ENCODE results near the gene SNX2.

SNX2 gene

GRCh38 chr5:122774519-122774860, 390 bp upstream of the SNX2 start:
- no peak for DNase-seq

DNA sequence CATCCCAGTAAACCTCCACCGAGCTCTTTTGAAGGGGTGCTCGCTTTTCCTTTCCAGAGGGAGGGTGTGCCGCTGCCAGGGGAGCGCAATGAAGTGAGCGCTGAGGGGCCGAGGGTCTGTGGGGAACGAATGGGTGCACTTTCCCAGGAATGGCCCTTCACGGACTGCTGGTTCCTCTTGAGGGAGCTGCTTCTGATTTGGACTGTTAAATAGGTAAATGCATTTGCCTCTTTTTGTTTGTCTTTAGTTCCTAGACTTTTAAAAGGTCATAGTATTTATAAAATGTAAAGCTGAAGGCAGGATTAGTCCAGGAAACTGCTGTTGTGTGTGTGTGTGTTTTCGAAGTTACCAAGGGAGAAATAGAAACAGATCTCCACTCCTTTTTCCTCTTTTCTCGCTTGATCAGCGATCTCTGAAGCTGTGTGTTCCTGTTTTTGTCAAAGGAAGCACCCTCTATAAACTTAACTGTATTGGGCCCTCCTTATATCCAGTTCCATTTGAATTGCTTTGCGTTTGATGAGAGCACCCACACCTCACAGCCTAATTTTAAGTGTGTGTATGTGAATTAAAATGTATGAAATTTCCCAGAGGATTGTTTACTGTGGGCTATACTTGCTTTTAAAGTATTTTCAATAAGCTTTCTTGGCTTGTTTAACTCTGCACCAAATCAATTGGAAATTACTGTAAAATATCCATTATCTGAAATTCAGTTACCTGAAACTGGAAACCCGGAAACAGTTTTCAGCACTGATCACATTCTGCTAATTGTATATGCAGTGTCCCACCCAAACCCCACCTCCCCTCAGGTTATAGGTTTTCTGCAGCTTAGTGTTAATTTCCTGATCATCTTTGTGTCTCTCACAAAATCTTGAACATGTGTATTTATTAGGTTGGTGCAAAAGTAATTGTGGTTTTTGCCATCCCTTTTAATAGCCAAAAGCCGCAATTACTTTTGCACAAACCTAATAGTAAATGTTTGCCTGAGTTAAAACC, 966 bp downstream of the SNX2 start:
- DNase-seq: no peak

DNA sequence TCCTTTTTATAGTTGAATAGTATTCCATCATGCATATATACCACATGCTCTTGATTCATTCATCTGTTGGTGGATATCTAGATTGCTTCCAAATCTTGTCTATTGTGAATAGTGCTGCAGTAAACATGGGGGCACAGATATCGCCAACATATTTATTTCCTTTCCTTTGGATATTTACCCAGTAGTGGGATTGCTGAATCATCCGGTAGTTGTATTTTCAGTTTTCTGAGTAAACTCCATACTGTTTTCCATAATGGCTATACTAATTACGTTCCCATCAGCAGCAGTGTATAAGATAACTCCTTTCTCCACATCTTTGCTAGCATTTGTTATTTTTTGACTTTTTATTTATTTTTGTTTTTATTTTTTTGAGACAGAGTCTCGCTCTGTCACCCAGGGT, 3.3 kb downstream of the SNX2 start:
- no peak for DNase-seq

DNA sequence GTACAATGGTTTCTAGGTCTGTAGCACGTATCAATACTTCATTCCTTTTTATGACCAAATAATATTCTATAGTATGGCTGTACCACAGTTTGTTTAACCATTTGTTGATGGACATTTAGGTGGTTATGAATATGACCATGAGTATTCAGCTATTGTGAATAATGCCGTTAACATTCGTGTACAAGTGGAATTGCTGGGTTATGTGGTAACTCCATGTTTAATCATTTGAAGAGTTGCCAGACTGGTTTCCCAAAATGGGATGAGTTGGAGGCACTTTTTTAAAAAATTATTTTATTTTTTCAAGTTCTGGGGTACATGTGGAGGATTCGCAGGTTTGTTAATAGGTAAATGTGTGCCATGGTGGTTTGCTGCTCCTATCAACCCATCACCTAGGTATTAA, 4.6 kb downstream of the SNX2 start:
- no peak for DNase-seq

GRCh38 chr5:122780296-122780695, 5.4 kb downstream of the SNX2 start:
- DNase-seq: no peak

DNA sequence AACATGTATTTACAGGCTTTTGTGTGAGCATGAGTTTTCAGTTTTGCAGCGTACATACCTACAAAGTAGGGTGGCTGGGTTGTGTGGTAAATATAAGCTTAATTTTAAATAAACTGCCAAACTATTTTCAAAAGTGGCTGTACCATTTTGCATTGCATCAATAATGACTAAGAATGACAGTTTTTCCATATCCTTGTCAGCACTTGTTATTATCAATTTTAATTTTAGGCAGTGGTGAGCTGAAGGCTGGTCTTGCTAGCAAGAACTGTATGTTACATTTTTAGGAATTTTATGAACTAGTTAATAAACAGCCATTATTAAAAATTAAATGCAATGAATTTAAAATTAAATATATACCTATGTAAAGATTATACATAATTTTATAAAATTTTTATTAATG, 6.6 kb downstream of the SNX2 start:
- DNase-seq: no peak

DNA sequence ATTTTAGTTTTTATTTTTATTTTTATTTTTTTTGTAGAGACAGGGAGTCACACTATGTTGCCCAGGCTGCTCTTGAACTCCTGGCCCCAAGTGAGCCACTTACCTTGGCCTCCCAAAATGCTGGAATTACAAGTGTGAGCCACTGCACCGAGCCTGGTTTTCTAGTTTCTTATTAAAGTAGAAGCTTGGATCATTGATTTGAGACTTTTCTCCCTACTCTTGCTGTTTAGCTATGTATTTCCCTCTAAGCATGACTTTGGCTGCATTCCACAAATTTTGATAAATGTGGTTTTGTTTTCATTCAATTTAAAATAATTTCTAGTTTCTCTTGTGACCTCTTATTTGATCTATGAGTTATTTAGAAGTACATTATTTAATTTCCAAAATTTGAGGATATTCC, 10.4 kb downstream of the SNX2 start:
- no peak for DNase-seq

GRCh38 chr5:122788371-122788770, 13.5 kb downstream of the SNX2 start:
- DNase-seq: no peak

GRCh38 chr5:122788996-122789395, 14.1 kb downstream of the SNX2 start:
- no peak for DNase-seq

DNA sequence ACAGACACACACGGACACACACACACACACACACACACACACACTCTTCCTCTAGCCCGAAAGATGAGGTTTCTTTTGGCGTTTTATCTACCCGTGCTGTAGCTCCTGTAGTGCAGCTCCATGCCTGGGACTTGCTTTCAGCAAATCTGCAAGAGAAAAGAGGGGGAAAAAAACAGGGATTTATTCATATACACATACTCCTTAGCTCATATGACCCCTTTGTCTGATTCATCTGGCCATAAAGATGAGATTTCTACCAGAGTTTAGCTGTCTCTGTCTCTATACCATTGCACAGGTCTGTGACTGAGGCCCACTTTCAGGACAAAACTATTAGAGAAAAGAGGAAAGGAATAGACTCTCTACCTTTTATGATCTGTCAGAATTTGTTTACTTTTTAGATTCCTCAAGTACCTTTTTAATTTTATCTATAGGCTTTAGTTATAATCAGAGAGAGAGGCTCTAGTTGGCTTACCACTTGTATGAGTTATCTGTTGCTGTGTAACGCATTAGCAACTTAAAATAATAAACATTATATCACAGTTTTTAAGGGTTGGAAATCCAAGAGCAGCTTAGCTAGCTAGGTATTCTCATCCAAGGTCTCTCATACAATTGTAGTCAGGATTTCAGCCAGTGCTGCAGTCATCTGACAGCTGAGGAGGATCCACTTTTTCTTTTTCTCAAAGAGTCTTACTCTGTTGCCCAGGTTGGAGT, 14.7 kb downstream of the SNX2 start:
- no peak for DNase-seq

DNA sequence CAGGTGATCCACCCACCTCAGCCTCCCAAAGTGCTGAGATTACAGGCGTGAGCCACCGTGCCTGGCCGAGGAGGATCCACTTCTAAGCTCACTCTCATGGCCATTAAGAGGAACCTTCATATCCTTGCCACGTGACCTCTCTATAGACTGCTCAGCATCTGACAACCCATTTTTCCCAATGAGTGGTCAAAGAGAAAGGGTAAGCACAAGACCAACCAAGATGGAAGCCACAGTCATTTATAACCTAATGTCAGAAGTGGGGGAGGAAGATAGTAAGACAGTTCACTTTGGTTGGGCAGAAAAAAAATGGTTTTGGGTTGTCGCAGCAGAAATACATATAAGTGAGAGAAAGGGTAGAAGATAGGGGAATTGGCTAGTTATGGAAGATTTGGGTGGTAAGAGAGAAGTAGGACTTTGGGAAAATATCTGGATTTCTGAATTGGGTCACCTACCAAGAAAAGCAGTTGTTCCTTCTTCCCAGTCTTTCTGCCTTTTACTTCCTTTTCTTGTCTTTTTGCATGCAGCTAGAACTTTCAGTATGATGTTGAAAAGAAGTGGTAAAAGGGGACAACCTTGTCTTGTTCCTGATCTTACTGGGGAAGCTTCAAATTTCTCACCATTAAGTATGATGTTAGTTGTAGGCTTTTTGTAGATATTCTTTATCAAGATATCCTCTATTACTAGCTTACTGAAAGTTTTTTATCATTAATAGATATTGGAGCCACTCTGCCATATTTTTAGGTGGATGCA, 15.6 kb downstream of the SNX2 start:
- no peak for DNase-seq

GRCh38 chr5:122805481-122805880, 30.6 kb downstream of the SNX2 start:
- no peak for DNase-seq

DNA sequence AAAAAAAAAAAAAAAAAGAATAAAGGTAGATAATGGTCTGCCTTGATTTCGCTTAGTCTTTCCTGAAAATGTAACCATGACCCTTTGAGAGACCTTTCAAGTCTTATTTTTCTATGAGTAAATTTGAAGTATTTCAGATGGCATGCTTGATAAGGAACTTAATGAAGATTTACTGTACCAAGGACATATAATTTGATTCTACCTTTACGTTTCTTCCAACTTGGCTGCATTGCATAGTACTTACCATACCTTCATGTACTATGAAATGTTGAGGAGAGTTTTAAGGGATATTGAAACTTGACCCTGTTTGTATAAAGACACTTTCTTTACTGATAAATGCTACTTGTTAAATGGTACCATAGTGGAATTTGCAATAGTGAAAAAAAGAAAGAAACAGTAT, 35.5 kb downstream of the SNX2 start:
- no peak for DNase-seq

DNA sequence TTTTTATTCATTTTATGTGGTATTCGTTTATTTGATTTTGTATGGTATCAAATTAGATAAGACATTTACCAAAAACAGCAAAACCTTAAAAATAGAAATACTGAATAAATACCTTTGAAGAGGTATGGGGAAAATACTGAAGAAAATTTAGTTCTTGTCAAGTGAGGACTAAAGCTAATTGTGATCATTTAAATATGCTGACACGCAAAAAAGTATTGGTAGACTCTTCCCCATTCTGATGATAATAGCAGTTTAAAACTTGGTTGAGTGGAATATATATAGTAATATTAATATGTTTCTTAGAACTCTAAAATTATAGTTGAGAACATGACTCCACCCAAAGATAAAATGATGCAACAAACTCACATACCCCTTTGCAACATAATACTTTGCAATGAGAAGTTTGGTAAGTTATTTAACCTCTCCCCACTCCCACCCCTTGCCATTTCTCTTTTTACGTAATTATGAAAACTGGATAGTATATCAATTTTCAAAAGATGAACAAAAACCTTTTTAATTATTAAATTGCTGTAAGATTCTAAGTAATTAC, 40.4 kb downstream of the SNX2 start:
- no peak for DNase-seq

DNA sequence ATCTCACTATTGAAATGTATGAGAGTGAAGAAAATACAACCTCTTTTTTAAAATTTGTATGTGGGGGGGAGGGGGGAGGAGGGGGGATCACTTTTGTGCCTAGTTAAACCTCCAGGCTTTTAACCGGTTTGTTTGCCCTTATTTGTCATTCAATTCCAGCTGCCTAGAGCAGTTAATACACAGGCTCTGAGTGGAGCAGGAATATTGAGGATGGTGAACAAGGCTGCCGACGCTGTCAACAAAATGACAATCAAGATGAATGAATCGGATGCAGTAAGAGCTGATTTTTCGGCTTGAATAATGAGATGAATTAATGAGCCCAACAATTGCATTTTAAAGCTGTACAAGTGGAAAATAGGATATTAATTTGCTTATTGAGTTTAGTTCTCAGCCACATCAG, 41.9 kb downstream of the SNX2 start:
- no peak for DNase-seq

- no peak for DNase-seq
These were observed 57.1 kb downstream of the SNX2 start for GRCh38 chr5:122831984-122832383.

- no peak for DNase-seq
These were observed 60.8 kb downstream of the SNX2 start for GRCh38 chr5:122835681-122836080.

GRCh38 chr5:122836947-122837346, 62.1 kb downstream of the SNX2 start:
- DNase-seq: no peak

DNA sequence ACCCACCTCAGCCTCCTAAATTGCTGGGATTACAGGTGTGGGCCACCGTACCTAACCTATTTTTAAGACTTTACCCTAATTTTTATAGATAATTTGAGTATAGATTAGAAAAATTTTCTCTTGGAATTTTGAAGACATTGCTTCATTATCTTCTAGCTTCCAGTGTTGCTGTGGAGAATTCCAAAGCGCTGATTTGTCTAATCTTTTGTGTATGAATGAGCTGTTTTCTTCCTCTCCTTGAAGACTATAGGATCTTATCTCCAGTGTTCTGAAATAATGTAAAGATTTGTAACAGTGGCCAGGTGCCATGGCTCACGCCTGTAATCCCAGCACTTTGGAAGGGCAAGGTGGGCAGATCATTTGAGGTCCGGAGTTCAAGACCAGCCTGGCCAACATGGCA, 64.9 kb downstream of the SNX2 start:
- DNase-seq: no peak

- DNase-seq: no peak
These were observed 67.2 kb downstream of the SNX2 start for GRCh38 chr5:122842016-122842580.

DNA sequence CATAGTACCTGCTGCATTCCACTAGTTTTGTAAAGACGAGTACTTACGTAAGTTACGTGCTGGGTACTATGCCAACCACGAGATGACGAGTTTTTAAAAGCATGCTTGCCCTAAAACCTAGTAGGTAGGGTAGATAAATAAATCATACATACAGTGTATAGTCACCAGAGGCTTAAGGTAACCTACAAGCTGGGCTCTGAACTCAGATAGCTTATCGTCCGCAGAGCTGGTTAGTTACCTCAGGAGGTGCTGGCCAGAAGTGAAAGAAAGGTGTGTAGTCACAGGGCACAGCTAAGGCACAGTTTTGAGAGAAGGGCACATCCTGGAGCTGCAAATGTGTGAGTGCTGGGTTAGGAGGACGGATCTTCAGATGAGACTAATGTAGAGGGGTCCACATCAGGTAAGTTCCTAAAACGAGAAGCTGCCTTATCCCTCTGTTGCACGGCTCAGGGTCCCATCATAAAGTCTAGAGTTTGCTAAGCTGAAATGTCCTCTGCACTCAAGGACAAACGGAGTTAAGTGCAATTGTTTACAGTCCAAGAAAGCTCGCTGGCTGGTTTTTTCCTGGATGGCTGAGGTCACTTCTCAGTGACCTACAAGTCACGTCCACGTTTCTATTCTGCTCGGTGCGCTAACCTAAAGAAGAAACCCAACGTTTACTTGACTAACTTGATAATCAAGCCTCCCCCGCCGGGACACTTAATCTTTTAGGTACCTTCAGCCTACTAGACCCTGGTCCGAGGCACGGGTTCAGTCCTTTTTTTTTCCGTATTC, 69.4 kb downstream of the SNX2 start:
- no peak for DNase-seq

GRCh38 chr5:122844910-122845228, 70.0 kb downstream of the SNX2 start:
- no peak for DNase-seq

All from NCI-H524 treated with DMSO at 0.1 percent for 48 hours (cell line).